GM23338 (cell line): ENCODE measurements around the gene SNAPC4. TPM values are rescaled to one million over a fixed set of nuclear protein-coding genes. Genes with fewer than 3 reads are reported as not detected.

ENCODE experiments used
- polyA plus RNA-seq: library from polyadenylated mRNA; unstranded; fragments of >200 nt; fragmentation: Nextera tagmentation; extraction: Ambion mirVana; gene quantifications from 2 replicates; pipeline ENCODE4 v1.2.1, GENCODE V29; 2016
- total RNA-seq: library from RNA; depleted of rRNA; stranded (reverse); fragments of >200 nt; shearing (Covaris generic); gene quantifications from 2 replicates; pipeline ENCODE4 v1.2.3, GENCODE V29; 2014; rRNA removed

The SNAPC4 gene
- total and polyA plus RNA-seq, 2 experiments from 2014 or later: 8.8 to 22.7 TPM

Other genes starting within 250 kb of the SNAPC4 start
- gene LHX3, start 195.0 kb downstream of the SNAPC4 start, total RNA-seq: not detected in 2 replicates
- 0.08 TPM in 1 of 2 replicates, not detected in the other for gene LHX3, start 195.0 kb downstream of the SNAPC4 start, polyA plus RNA-seq
- gene QSOX2, start 154.4 kb downstream of the SNAPC4 start, total RNA-seq: 25.5 and 29.2 TPM in 2 replicates
- gene QSOX2, start 154.4 kb downstream of the SNAPC4 start, polyA plus RNA-seq: 9.2 and 10.5 TPM in 2 replicates
- 0.14 TPM in 1 of 2 replicates, not detected in the other for gene CCDC187, start 96.1 kb downstream of the SNAPC4 start, total RNA-seq
- not detected in 2 replicates for gene CCDC187, start 96.1 kb downstream of the SNAPC4 start, polyA plus RNA-seq
- 21.3 and 23.2 TPM in 2 replicates for gene GPSM1, start 72.6 kb downstream of the SNAPC4 start, total RNA-seq
- 4.8 and 5.6 TPM in 2 replicates for gene GPSM1, start 72.6 kb downstream of the SNAPC4 start, polyA plus RNA-seq
- 21.7 and 53.9 TPM in 2 replicates for gene DNLZ, start 36.4 kb downstream of the SNAPC4 start, total RNA-seq
- 33.4 and 37.7 TPM in 2 replicates for gene DNLZ, start 36.4 kb downstream of the SNAPC4 start, polyA plus RNA-seq
- gene CARD9, start 26.5 kb downstream of the SNAPC4 start, total RNA-seq: 0.49 and 1.1 TPM in 2 replicates
- 0.63 and 0.92 TPM in 2 replicates for gene CARD9, start 26.5 kb downstream of the SNAPC4 start, polyA plus RNA-seq
- gene ENTR1, start 10.4 kb upstream of the SNAPC4 start, total RNA-seq: 79.7 and 91.9 TPM in 2 replicates
- 25.6 and 29.9 TPM in 2 replicates for gene ENTR1, start 10.4 kb upstream of the SNAPC4 start, polyA plus RNA-seq
- gene PMPCA, start 10.5 kb upstream of the SNAPC4 start, total RNA-seq: 83.3 and 88.2 TPM in 2 replicates
- gene PMPCA, start 10.5 kb upstream of the SNAPC4 start, polyA plus RNA-seq: 54.6 and 61.3 TPM in 2 replicates
- 10.9 and 13.4 TPM in 2 replicates for gene INPP5E, start 39.7 kb upstream of the SNAPC4 start, total RNA-seq
- 5.8 TPM in 2 replicates for gene INPP5E, start 39.7 kb upstream of the SNAPC4 start, polyA plus RNA-seq
- 54.3 and 59.2 TPM in 2 replicates for gene SEC16A, start 82.9 kb upstream of the SNAPC4 start, total RNA-seq
- gene SEC16A, start 82.9 kb upstream of the SNAPC4 start, polyA plus RNA-seq: 34.0 and 35.7 TPM in 2 replicates
- 78.7 and 97.2 TPM in 2 replicates for gene NOTCH1, start 145.9 kb upstream of the SNAPC4 start, total RNA-seq
- gene NOTCH1, start 145.9 kb upstream of the SNAPC4 start, polyA plus RNA-seq: 9.9 and 10.3 TPM in 2 replicates